GM06990 (cell line): Measurements from ENCODE around the gene STRBP.

Experiments
- DNase-seq: peaks from one replicate; pipeline ENCODE4 v3.0.0-alpha.2; 2011; ENCODE audit not compliant: insufficient read length; ENCODE audit errors: extremely low read depth
- H3K27me3 ChIP-seq: replicated peaks from 2 replicates; pipeline ENCODE4 v1.6.0; 2011; ENCODE audit warnings: low read length; ENCODE audit not compliant: control insufficient read depth, insufficient read depth
- H3K36me3 ChIP-seq: 2 replicates; pipeline ENCODE4 v1.5.1; 2011; ENCODE audit warnings: low read length; ENCODE audit not compliant: control insufficient read depth, insufficient read depth
- H3K4me3 ChIP-seq: replicated peaks from 2 replicates; pipeline ENCODE4 v1.5.1; 2011; ENCODE audit warnings: low read depth, mild to moderate bottlenecking, control low read depth, low read length
- TF ChIP-seq, protein P1 (sequence below): IDR thresholded peaks from 2 replicates; pipeline ENCODE4 v1.5.1; 2011; ENCODE audit warnings: low read length, control low read depth, mild to moderate bottlenecking, inconsistent platforms; ENCODE audit not compliant: insufficient read depth, poor library complexity, severe bottlenecking

Gene STRBP

DNA sequence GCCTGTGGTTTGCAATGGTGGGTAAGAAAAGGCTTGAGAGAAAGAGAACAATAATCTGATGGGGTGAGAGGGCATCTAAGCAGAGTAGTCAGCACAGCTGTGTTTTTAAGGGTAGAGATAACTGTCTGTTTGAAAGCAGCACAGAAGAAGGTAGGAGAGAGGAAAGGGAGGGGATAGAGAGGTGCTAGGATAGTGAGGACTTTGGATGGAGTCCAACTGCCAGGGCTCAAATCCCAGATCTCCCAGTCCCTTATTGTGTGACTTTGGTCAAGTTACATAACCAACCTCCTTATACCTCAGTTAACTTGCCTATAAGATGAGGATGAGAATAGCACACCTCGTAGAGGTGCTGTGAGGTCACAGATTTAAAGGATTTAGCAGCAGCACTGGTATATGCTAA, 179.3 kb downstream of the STRBP start:
- TF ChIP-seq, protein P1, sequence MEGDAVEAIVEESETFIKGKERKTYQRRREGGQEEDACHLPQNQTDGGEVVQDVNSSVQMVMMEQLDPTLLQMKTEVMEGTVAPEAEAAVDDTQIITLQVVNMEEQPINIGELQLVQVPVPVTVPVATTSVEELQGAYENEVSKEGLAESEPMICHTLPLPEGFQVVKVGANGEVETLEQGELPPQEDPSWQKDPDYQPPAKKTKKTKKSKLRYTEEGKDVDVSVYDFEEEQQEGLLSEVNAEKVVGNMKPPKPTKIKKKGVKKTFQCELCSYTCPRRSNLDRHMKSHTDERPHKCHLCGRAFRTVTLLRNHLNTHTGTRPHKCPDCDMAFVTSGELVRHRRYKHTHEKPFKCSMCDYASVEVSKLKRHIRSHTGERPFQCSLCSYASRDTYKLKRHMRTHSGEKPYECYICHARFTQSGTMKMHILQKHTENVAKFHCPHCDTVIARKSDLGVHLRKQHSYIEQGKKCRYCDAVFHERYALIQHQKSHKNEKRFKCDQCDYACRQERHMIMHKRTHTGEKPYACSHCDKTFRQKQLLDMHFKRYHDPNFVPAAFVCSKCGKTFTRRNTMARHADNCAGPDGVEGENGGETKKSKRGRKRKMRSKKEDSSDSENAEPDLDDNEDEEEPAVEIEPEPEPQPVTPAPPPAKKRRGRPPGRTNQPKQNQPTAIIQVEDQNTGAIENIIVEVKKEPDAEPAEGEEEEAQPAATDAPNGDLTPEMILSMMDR: no peak
- Histone ChIP-seq H3K4me3 (no peak overlapping the region), H3K36me3 (peaks cover 13% of the 10 kb centered on the region)

DNA sequence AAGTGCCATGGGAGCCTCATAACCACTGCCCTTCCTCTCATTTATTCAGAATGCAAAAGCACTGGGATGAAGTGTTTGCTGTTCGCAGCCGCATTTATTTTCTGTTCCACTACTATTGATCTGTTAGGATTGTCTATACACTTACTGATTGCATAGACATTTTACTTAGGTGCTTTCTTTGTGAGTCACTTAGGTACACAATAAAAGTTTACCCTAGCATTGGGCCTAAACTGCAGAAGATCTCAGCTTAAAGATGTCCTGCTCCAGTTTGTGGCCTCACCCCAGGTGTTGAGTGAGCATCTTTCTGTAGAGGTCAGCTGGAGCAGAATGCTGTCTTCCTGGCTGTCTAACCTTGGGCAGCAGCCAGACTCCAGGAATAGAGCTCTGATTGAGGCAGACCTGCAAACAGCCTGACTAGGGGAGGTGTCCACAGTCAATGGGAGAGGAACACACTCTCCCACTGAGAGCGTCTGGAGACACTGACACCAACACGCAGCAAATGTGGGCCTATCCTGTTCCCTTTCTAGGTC, 181.0 kb downstream of the STRBP start:
- no peak for DNase-seq
- TF ChIP-seq, protein P1: no peak
- Histone ChIP-seq H3K4me3 (no peak overlapping the region), H3K27me3 (no peaks in the 10 kb centered on the region), H3K36me3 (peaks cover 10% of the 10 kb centered on the region)

More for the DNA sequence above, 179.3 kb downstream of the STRBP start:
- no peak for DNase-seq
- no peaks in the 10 kb centered on the region for H3K27me3 ChIP-seq

DNA sequence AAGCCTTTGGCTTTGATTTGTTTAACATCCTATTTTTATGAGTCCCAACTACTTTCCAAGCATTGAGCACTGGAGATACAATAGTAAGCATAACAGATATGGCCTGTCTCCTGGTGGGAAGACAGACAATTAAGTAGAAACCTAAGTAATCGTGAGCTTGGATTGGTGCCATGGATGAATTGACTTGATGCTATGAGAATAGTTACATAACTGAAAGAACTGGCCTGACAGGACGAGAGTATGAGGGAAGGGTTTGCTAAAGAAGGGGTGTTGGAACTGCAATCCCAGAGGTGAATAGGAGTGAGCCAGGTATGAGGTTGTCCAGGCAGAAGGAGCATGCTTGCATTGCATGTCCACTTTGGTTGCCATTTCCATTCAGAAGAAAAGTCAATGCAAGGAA, 182.5 kb downstream of the STRBP start:
- Histone ChIP-seq H3K4me3 (no peak overlapping the region), H3K27me3 (no peaks in the 10 kb centered on the region), H3K36me3 (peaks cover 12% of the 10 kb centered on the region)
- TF ChIP-seq, protein P1: no peak
- no peak for DNase-seq

DNA sequence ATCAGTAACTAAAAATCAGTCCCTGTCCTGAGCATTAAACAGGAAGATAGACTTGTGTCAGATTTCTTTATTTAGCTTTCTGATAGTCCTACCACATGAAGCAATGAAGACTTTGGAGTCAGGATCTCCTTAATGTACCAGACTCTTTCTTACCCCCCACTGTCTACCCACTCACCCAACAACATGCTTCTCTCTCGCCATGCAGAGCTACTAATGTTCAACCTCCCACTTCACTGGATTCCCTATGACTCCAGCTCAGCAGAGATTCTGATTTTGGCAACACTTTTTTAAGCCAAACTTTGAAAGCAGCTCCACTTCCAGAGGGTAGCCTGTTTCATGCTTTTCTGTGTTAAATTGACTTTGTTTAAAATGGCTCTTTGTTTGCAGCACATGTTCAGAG, 184.1 kb downstream of the STRBP start:
- Histone ChIP-seq H3K4me3 (no peak overlapping the region), H3K27me3 (no peaks in the 10 kb centered on the region), H3K36me3 (peaks cover 9% of the 10 kb centered on the region)
- no peak for DNase-seq
- TF ChIP-seq, protein P1: no peak

DNA sequence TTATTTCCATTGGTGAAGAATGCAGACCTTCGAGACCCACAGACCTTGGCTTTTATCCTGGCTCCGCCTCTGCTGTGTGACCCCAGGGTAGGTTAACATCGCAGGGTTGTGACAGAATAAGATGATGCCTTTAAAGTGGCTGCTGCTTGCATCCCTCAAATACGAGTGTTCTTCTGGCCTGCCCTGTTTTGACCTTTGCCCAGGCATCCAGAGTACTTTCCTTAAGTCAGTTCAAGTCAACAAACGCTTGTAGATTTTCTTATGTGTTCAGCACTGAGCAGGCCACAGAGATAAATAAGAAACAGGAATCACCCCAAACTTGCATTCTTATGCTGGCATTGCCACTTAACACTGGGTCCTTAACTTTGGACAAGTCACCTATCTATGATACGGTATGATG, 184.7 kb downstream of the STRBP start:
- Histone ChIP-seq H3K4me3 (no peak overlapping the region), H3K27me3 (no peaks in the 10 kb centered on the region), H3K36me3 (peaks cover 9% of the 10 kb centered on the region)
- no peak for DNase-seq
- TF ChIP-seq, protein P1: no peak

DNA sequence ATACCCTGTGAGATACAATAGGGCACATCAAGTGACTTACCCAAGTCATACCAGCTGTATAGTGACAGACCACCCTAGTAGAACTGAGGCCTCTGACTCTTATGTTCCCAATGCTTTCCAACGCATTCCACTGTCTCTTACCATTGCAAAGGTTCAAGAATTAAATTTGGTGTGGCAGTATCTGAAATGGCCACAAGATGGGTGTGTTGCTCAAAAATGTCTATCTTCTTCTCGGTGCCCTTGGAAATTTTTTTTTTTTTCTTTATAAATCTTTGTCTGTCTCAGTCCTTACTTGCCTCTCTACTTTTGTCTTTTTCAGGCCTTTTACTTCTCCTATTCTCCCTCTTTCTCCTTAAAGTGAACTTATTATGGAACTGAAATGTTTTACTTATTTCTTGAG, 186.6 kb downstream of the STRBP start:
- Histone ChIP-seq H3K36me3 (peaks cover 9% of the 10 kb centered on the region), H3K27me3 (no peaks in the 10 kb centered on the region), H3K4me3 (no peak overlapping the region)
- TF ChIP-seq, protein P1: peak; percentile 58
- no peak for DNase-seq
